Keratinocyte (primary cell): ENCODE data around the gene CACNA2D2. TPM values are rescaled to one million over a fixed set of nuclear protein-coding genes. Genes with fewer than 3 reads are reported as not detected.

Experiments used
- DNase-seq: peaks from one replicate; pipeline ENCODE4 v3.0.0-alpha.2; 2011; ENCODE audit warnings: low read depth, missing footprints, low spot score
- FAIRE-seq: peaks from 2 replicates; lab custom pipeline; 2011; peaks lifted over from hg19 to GRCh38; lab: Jason Lieb, UNC
- H2AFZ ChIP-seq: 2 replicates; pipeline ENCODE4 v1.6.0; 2012; ENCODE audit warnings: low read length, control low read depth, inconsistent platforms; ENCODE audit not compliant: control insufficient read depth
- H3K27ac ChIP-seq: 2 replicates; pipeline ENCODE4 v1.5.1; 2011; ENCODE audit warnings: low read length; ENCODE audit not compliant: control insufficient read depth, insufficient read depth
- H3K27me3 ChIP-seq: 3 replicates; pipeline ENCODE4 v1.6.0; 2011; ENCODE audit warnings: low read length; ENCODE audit not compliant: control insufficient read depth, insufficient read depth; ENCODE audit errors: extremely low read depth
- H3K36me3 ChIP-seq, 2 experiments: 2 replicates in 1 of 2; 3 replicates in 1 of 2; pipeline ENCODE4 v1.5.1; 2011; ENCODE audit warnings: low read length in 2 of 2, mild to moderate bottlenecking in 1 of 2; ENCODE audit not compliant: control insufficient read depth in 2 of 2, insufficient read depth in 2 of 2; ENCODE audit errors: extremely low read depth in 1 of 2
- H3K4me1 ChIP-seq: 3 replicates; pipeline ENCODE4 v1.5.1; 2011; ENCODE audit warnings: low read length; ENCODE audit not compliant: control insufficient read depth, insufficient read depth; ENCODE audit errors: extremely low read depth
- H3K4me2 ChIP-seq: 3 replicates; pipeline ENCODE4 v1.6.0; 2011; ENCODE audit warnings: low read depth, low read length; ENCODE audit not compliant: control insufficient read depth, insufficient read depth; ENCODE audit errors: extremely low read depth
- H3K4me3 ChIP-seq, 3 experiments: fragments of 200-600 bp in 1 of 3; sonication (generic) in 1 of 3; 2 replicates in 2 of 3; 3 replicates in 1 of 3; pipeline ENCODE4 v1.5.1; 2011 to 2016; ENCODE audit warnings: low read length in 3 of 3, mild to moderate bottlenecking in 3 of 3, control low read depth in 2 of 3, inconsistent platforms in 1 of 3, low read depth in 1 of 3, mixed read lengths in 1 of 3, mixed run types in 1 of 3, moderate library complexity in 1 of 3; ENCODE audit not compliant: control insufficient read depth in 2 of 3, insufficient read depth in 2 of 3; ENCODE audit errors: extremely low read depth in 1 of 3
- H3K79me2 ChIP-seq: 2 replicates; pipeline ENCODE4 v1.6.0; 2012; ENCODE audit warnings: low read length; ENCODE audit not compliant: control insufficient read depth, insufficient read depth
- H3K9ac ChIP-seq: 3 replicates; pipeline ENCODE4 v1.6.0; 2011; ENCODE audit warnings: low read length; ENCODE audit not compliant: control insufficient read depth, insufficient read depth; ENCODE audit errors: extremely low read depth
- H3K9me1 ChIP-seq: 3 replicates; pipeline ENCODE4 v1.6.0; 2011; ENCODE audit warnings: low read length; ENCODE audit not compliant: control insufficient read depth, insufficient read depth; ENCODE audit errors: extremely low read depth
- H3K9me3 ChIP-seq: 2 replicates; pipeline ENCODE4 v1.5.1; 2012; ENCODE audit warnings: low read depth, low read length; ENCODE audit not compliant: control insufficient read depth
- H4K20me1 ChIP-seq: 3 replicates; pipeline ENCODE4 v1.6.0; 2011; ENCODE audit warnings: low read length; ENCODE audit not compliant: control insufficient read depth, insufficient read depth; ENCODE audit errors: extremely low read depth
- EZH2 ChIP-seq: IDR thresholded peaks from one replicate; pipeline ENCODE4 v1.6.1; 2012; ENCODE audit warnings: inconsistent platforms, mild to moderate bottlenecking, low read length, moderate library complexity
- dilution Hi-C: fragments of 300-500 bp; cut with MboI; formaldehyde crosslinking; loops from one replicate; pipeline ENCODE4 v1.7.0; 2020; ENCODE audit warnings: low sequenced_read_pairs; ENCODE audit not compliant: extremely low pct_ligation_motif_present
- polyA plus RNA-seq, 5 experiments: library from polyadenylated mRNA; depleted of rRNA in 3 of 5; stranded (reverse) in 3 of 5; stranded (forward) in 1 of 5; unstranded in 1 of 5; fragments of >200 nt; gene quantifications; 1 replicate in 1 of 5; 2 replicates in 3 of 5; 3 replicates in 1 of 5; pipeline versions ENCODE4 v1.2.1 to v1.2.3, GENCODE V29; 2011 to 2012; ENCODE audit warnings: missing spikeins in 2 of 5, low read depth in 1 of 5, low replicate concordance in 1 of 5
- TF ChIP-seq, protein P1 (sequence below), 3 experiments: IDR thresholded peaks in 1 of 3; conservative IDR thresholded peaks in 1 of 3; optimal IDR thresholded peaks in 1 of 3; 2 replicates in 2 of 3; 3 replicates in 1 of 3; pipeline versions ENCODE3 to v1.5.1; 2011; ENCODE audit warnings: low read length in 3 of 3, mild to moderate bottlenecking in 3 of 3, moderate library complexity in 2 of 3, control low read depth in 1 of 3, inconsistent platforms in 1 of 3; ENCODE audit not compliant: insufficient read depth in 2 of 3; ENCODE audit errors: extremely low read depth in 1 of 3

Gene CACNA2D2
- polyA plus RNA-seq, 1 donor (not counting 4 experiments of a cell fraction or from before 2014, with no cell fraction given) = 0.04 TPM

GRCh38 chr3:50321336-50322114, 181.9 kb downstream of the CACNA2D2 start:
- Histone ChIP-seq H3K4me1 (peaks cover 39% of the 10 kb centered on the region), H3K27me3 (no peaks in the 10 kb centered on the region), H3K9ac (peak overlapping the region; percentile 98), H3K4me2 (peak overlapping the region; percentile 99), H3K9me1 (peaks cover 3% of the 10 kb centered on the region), H2AFZ (peak overlapping the region; percentile 96), H3K36me3 (peaks cover 22 to 36% of the 10 kb centered on the region in 2 experiments), H3K9me3 (no peaks in the 10 kb centered on the region), H3K4me3 (peak overlapping the region; percentile 52 to 89 (median 84)), H3K27ac (peak overlapping the region; percentile 99), H3K79me2 (peaks cover 37% of the 10 kb centered on the region), H4K20me1 (no peaks in the 10 kb centered on the region)
- FAIRE-seq (peak; percentile 49), DNase-seq (no peak)
- dilution Hi-C loops = no loop called here
- TF ChIP-seq, protein P1, sequence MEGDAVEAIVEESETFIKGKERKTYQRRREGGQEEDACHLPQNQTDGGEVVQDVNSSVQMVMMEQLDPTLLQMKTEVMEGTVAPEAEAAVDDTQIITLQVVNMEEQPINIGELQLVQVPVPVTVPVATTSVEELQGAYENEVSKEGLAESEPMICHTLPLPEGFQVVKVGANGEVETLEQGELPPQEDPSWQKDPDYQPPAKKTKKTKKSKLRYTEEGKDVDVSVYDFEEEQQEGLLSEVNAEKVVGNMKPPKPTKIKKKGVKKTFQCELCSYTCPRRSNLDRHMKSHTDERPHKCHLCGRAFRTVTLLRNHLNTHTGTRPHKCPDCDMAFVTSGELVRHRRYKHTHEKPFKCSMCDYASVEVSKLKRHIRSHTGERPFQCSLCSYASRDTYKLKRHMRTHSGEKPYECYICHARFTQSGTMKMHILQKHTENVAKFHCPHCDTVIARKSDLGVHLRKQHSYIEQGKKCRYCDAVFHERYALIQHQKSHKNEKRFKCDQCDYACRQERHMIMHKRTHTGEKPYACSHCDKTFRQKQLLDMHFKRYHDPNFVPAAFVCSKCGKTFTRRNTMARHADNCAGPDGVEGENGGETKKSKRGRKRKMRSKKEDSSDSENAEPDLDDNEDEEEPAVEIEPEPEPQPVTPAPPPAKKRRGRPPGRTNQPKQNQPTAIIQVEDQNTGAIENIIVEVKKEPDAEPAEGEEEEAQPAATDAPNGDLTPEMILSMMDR (optimal IDR thresholded peaks at IDR 0.05 in 1 of 3, IDR thresholded peaks at IDR 0.05 in 1 of 3, conservative IDR thresholded peaks at IDR 0.05 in 1 of 3; ENCODE audit: extremely low read depth in 1 of 3, insufficient read depth in 2 of 3, low read length in 3 of 3) = peak in 1 of 3 experiments; percentile 38
- TF ChIP-seq EZH2 = no peak

GRCh38 chr3:50320853-50321335, 182.5 kb downstream of the CACNA2D2 start:
- Histone ChIP-seq H3K27ac (peak overlapping the region; percentile 99), H3K4me2 (peak overlapping the region; percentile 99), H4K20me1 (no peaks in the 10 kb centered on the region), H3K9me1 (peaks cover 3% of the 10 kb centered on the region), H3K27me3 (no peaks in the 10 kb centered on the region), H3K36me3 (peaks cover 18 to 36% of the 10 kb centered on the region in 2 experiments), H3K9me3 (no peaks in the 10 kb centered on the region), H2AFZ (peak overlapping the region; percentile 33), H3K4me1 (peaks cover 45% of the 10 kb centered on the region), H3K4me3 (peak overlapping the region; percentile 52 to 89 (median 84)), H3K79me2 (peaks cover 33% of the 10 kb centered on the region), H3K9ac (peak overlapping the region; percentile 98)
- DNase-seq = no peak
- FAIRE-seq = no peak
- dilution Hi-C loops = no loop called here
- TF ChIP-seq, protein P1 (optimal IDR thresholded peaks at IDR 0.05 in 1 of 3, IDR thresholded peaks at IDR 0.05 in 1 of 3, conservative IDR thresholded peaks at IDR 0.05 in 1 of 3; ENCODE audit: extremely low read depth in 1 of 3, insufficient read depth in 2 of 3, low read length in 3 of 3) = no peak
- TF ChIP-seq EZH2 = no peak
